GM18519 (cell line): Measurements from ENCODE around the gene INTU.
"Not testable (repeated sequence)": the region's sequence is repeated elsewhere in the genome, so short reads cannot be mapped to it uniquely, and the experiment has no call there.

ENCODE experiments used
- ATAC-seq: cut with Tn5 transposase; IDR thresholded peaks from one replicate; pipeline ENCODE4 v1.9.1; 2021; ENCODE audit warnings: mild to moderate bottlenecking, moderate library complexity; ENCODE audit not compliant: unreplicated experiment, low FRiP score

INTU gene

GRCh38 chr4:127632420-127633403 lies at the start of gene INTU:
Gene INTU, plus strand, starts transcription at chr4:127632957. Its CDS starts 78 bp downstream, at chr4:127633035.
- ATAC-seq = peak; percentile 98

DNA sequence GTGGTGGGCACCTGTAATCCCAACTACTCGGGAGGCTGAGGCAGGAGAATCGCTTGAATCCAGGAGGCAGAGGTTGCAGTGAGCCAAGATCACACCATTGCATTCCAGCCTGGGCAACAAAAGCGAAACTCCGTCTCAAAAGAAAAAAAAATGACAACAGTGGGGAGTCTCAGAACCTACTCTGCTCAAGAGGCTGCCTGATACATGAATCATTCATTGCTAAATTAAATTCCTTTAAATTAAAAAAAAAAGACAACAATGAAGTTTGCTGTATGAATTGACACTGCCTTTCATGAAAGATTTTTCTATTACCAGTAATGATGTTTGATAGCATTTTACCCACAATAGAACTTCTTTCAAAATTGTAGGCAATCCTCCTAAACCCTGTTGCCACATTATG lies 46.3 kb upstream of the INTU start:
- ATAC-seq = not testable (repeated sequence)

GRCh38 chr4:127586922-127587571 lies 45.7 kb upstream of the INTU start:
- ATAC-seq = peak; percentile 100

DNA sequence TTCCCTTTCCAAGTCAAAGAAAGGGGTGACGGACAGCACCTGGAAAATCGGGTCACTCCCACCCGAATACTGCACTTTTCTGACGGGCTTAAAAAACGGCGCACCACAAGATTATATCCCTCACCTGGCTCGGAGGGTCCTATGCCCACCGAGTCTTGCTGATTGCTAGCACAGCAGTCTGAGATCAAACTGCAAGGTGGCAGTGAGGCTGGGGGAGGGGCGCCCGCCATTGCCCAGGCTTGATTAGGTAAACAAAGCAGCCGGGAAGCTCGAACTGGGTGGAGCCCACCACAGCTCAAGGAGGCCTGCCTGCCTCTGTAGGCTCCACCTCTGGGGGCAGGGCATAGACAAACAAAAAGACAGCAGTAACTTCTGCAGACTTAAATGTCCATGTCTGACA lies 43.6 kb upstream of the INTU start:
- not testable (repeated sequence) for ATAC-seq

- ATAC-seq = no peak
These were observed 34.1 kb upstream of the INTU start for GRCh38 chr4:127598656-127599055.

DNA sequence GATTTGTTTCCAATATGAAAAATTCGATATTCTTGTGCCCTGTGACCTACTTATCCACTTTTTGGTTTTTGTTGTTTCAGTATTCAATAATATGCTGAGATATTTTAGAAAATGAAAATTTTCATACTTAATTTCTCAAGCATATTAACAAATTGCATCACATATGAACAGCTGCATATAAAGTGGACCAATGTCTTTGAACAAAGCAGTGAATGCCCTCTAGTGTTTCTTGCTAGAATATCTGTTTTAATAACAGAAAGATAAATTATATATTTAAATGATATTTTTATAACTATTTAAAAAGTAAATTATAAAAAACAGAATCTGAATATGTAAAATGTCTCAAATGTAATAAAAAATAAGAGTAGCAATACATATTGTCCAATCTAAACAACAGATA lies 31.7 kb upstream of the INTU start:
- ATAC-seq = no peak

DNA sequence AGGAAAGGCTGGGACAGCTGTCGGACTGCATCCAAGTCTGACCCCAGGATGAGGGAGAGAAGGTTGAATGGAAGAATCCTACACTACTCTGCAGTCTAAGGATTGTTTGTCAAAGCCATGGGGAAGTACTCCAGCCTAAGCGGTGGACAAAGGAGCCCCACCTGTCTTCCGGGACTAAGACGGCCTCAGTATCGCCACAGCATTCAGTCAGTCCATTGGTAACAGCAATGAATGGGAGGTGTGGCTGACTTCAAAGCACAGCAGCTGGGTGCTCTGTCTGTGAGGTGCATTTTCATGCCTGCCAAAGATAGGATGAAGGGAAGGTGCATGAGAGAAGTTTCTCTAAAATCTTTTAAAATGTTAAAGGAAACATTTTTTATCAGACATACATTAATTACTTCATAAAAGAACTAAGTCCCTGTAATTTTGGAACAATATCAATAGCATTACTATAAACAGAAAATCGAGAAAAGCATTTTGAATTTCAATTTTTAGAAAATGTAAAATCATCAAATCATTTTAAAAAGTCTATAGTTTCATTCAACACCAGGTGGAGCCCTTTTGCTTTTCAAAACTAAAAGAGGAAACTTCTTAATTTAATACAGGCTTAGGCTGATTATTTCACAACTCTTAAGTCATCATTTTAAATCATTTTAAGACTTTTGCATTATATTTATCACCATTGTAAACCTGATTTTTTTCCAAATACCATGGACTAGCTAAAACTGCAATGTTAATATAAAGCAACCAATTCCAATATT lies 27.6 kb upstream of the INTU start:
- ATAC-seq = no peak

DNA sequence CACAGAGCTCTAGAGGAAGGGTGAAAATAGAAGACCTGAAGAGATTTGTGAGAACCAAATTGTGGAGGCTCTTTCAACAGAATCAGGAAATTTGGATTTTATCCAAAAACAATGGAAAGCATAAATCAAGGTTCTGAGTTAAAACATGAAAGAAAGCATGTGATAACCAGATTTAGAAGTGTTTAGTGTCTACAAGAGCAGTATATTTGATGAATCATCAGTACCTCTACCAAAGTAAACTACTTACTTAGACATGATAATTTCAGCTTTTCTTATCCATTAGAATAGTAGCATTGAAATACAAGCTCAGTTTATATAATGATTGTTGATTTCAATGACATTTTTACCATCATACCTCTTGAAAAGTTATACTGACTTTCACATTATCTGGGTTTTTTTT lies 25.9 kb upstream of the INTU start:
- no peak for ATAC-seq

DNA sequence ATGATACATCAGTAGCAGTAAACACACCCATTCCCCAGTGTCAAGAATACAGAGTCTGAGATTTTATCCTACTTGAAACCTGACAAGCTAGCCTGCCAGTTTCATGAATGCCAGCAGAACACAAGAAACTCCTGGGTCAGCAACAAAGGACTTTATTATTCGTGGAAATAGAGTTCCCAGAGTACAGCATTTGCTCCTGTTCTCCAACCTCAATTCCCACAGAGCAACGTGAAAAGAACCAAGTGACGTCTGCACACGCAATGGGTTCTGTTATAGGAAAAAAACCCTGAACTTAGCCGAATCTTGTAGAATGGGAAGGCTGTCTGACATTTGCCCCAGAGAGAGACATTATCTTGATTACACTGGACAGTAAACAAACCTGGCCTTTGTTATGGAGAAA lies 23.3 kb upstream of the INTU start:
- no peak for ATAC-seq

GRCh38 chr4:127610488-127610887 lies 22.3 kb upstream of the INTU start:
- ATAC-seq = no peak

GRCh38 chr4:127616898-127617297 lies 15.9 kb upstream of the INTU start:
- no peak for ATAC-seq

DNA sequence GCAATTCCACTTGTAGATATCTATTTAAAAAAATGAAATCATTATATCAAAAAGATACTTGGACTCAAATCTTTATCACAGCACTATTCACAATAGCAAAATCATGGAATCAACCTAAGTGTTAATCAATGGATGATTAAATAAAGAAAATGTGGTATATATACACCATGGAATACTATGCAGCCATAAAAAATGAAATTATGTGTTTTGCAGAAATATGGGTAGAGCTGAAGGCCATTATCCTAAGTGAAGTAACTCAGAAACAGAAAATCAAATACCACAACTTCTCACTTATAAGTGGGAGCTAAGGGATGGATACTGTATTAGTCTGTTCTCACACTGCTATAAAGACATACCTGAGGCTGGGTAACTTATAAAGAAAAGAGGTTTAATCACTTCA lies 14.3 kb upstream of the INTU start:
- no peak for ATAC-seq

DNA sequence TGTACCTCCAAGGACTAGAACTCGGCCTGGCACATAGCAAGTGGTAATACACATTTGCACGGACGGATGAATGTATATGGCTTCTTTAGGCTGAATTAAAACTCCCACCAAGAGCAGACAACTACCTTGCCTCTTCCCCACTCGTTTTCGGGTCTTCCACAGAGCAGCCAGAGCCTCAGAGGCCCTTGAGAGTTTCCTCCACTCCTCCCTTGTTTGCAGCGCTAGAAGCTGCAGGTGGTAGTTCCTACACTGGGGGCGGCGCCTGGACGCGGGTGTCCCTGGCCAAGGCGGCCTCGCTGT lies 10.2 kb upstream of the INTU start:
- ATAC-seq = no peak

- no peak for ATAC-seq
These were observed 9.6 kb upstream of the INTU start for GRCh38 chr4:127622921-127623796.

DNA sequence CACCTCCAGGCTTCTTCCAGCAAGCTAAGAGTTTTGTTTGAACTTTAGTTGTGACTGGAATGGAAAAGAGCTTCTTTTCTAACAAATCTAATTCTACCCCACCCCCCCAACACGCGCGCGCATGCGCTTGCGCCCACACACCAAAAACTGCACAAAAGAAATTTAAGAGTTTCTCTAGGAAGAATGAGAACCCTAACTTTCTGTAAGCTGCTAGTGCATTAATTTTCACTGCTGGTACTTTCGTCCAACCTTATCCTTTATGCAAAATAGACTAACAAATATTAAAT lies 9.0 kb upstream of the INTU start:
- no peak for ATAC-seq

DNA sequence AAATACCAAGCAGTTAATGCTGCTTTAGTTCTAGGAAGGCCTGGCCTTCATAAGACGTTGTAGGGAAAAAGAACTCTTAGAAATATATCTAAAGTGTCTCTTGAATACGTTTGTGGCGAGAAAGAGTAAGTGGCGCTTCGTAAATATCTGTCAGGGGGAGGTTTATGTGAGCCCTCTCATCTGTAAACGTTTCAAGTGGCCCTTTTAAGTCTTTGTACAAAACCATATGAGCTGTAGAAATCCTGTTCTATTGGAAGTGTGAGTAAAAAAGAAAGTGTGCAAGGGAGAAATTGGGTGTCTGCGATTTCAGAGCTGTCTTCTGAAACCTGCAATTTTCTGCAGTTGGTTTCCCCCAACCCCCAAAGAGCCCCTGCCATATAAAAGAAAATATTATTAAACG lies 8.6 kb upstream of the INTU start:
- no peak for ATAC-seq

DNA sequence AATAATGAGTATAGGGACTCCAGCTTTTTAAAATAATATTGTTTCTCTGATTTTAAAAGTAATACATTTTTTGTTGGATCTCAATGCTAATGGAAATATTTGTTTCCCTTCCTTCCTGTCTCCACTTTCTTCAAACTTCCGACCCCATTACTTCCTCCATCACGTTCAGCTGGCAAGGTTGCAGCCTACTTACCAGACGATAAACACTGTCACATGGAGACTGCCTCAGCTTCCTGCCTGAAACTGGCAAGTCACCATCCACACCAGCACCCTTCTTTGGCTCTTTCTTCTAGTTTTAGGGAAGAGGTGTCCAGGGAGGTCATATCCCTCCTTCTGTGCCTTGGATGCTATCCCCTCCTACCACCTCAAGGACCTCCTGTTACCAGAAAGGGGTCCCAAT lies 3.4 kb upstream of the INTU start:
- no peak for ATAC-seq

- ATAC-seq = no peak
These were observed 2.6 kb upstream of the INTU start for GRCh38 chr4:127630152-127630551.

GRCh38 chr4:127631420-127631819 lies 1.3 kb upstream of the INTU start:
- ATAC-seq = no peak

- no peak for ATAC-seq
These were observed 1.4 kb downstream of the INTU start for GRCh38 chr4:127634181-127634580.

GRCh38 chr4:127641524-127641923 lies 8.8 kb downstream of the INTU start:
- ATAC-seq = no peak
